ENCODE results near the gene EPB41L1.

Gene EPB41L1

GRCh38 chr20:36155629-36155971 is 1.1 kb downstream of the EPB41L1 start:
- no peak for TF ChIP-seq FOXP2 (optimal IDR thresholded peaks at IDR 0.05; ENCODE audit: borderline replicate concordance, extremely low read depth, extremely low read length, insufficient read depth)

DNA sequence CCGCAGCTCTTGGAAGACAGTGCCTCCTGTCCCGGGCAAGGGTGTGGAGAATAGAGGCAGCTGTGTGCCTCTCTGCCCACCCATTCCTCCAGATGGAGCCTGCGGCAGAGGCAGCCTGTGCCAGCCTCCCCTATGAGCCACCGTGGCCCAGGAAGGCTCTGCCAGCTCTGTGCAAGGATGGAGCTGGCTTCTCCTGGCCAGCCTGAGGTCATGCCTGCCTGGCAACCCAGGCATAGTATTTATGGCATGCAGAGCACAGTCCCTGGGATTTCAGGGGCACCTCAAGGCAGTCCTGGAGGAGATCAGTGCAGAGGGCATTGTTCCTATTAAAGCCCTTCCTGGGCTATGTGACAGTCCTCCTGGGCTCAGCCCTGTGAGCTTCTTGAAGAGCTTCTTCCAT is 1.5 kb downstream of the EPB41L1 start:
- no peak for TF ChIP-seq POLR2AphosphoS5 (IDR thresholded peaks at IDR 0.05; ENCODE audit: low read depth, low read length)
- TF ChIP-seq TAF1 (IDR thresholded peaks at IDR 0.05; ENCODE audit: borderline replicate concordance, insufficient read depth, low read length): no peak
- no peak for TF ChIP-seq REST (IDR thresholded peaks at IDR 0.05; ENCODE audit: insufficient read depth in 1 of 2, low read depth in 2 of 2, low read length in 2 of 2)
- TF ChIP-seq SIN3A (IDR thresholded peaks at IDR 0.05; ENCODE audit: borderline replicate concordance, insufficient read depth, low read length): no peak
- TF ChIP-seq FOXP2 (optimal IDR thresholded peaks at IDR 0.05; ENCODE audit: borderline replicate concordance, extremely low read depth, extremely low read length, insufficient read depth): no peak

DNA sequence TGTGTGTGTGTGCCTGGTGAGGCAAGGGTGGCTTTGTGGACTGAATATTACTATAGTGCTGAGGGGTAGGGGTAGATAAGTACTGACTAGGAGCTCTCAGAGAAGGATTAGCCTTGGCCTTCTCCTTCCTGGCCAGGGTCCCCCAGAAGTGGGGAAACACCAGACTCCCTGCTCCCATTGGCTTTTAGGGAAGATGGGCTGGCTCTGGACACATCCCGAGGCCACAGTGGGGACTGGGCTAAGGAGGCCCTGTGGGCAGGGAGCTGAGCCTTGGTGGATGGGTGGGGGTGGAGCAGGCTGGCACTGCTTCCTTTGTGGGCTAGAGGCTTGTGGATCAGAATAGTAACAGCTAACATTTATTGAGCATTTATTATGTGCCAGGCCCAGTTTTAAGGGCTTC is 3.1 kb downstream of the EPB41L1 start:
- no peak for TF ChIP-seq REST (IDR thresholded peaks at IDR 0.05; ENCODE audit: insufficient read depth in 1 of 2, low read depth in 2 of 2, low read length in 2 of 2)
- no peak for TF ChIP-seq TAF1 (IDR thresholded peaks at IDR 0.05; ENCODE audit: borderline replicate concordance, insufficient read depth, low read length)
- TF ChIP-seq SIN3A (IDR thresholded peaks at IDR 0.05; ENCODE audit: borderline replicate concordance, insufficient read depth, low read length): no peak
- TF ChIP-seq FOXP2 (optimal IDR thresholded peaks at IDR 0.05; ENCODE audit: borderline replicate concordance, extremely low read depth, extremely low read length, insufficient read depth): no peak
- TF ChIP-seq POLR2AphosphoS5 (IDR thresholded peaks at IDR 0.05; ENCODE audit: low read depth, low read length): no peak

DNA sequence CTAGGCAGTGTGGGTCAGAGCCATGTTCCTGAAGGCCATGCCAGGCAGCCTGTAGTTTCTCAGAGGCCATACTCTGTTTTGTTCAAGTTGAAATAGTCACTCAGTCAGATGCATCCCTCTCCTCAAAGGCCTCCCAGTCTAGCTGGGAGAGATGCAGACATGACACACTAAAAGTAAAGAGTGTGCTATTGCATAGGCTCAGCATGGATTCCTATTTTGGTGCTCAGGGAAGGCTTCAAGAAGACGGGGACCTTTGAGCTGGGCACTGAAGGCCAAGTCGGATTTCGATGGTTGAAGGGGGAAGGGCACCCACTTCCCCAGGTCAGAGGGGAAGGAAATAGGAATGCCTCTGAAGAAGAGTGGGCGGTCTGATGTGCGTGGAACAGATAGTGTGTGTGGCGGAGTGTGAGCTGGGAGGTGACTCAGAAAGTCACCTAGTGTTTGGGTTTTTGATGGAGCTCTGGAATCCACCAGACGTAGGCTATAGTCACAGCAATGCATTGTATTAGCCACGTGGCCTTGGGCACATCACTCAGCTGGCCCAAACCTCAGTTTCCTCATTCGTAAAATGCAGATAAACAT is 3.7 kb downstream of the EPB41L1 start:
- TF ChIP-seq POLR2AphosphoS5 (IDR thresholded peaks at IDR 0.05; ENCODE audit: low read depth, low read length) (no peak), TAF1 (IDR thresholded peaks at IDR 0.05; ENCODE audit: borderline replicate concordance, insufficient read depth, low read length) (no peak), SIN3A (IDR thresholded peaks at IDR 0.05; ENCODE audit: borderline replicate concordance, insufficient read depth, low read length) (no peak), REST (IDR thresholded peaks at IDR 0.05; ENCODE audit: insufficient read depth in 1 of 2, low read depth in 2 of 2, low read length in 2 of 2) (no peak), FOXP2 (optimal IDR thresholded peaks at IDR 0.05; ENCODE audit: borderline replicate concordance, extremely low read depth, extremely low read length, insufficient read depth) (no peak)

GRCh38 chr20:36159833-36160232 is 5.3 kb downstream of the EPB41L1 start:
- TF ChIP-seq TAF1 (IDR thresholded peaks at IDR 0.05; ENCODE audit: borderline replicate concordance, insufficient read depth, low read length): no peak
- no peak for TF ChIP-seq REST (IDR thresholded peaks at IDR 0.05; ENCODE audit: insufficient read depth in 1 of 2, low read depth in 2 of 2, low read length in 2 of 2)
- TF ChIP-seq SIN3A (IDR thresholded peaks at IDR 0.05; ENCODE audit: borderline replicate concordance, insufficient read depth, low read length): no peak
- TF ChIP-seq POLR2AphosphoS5 (IDR thresholded peaks at IDR 0.05; ENCODE audit: low read depth, low read length): no peak
- no peak for TF ChIP-seq FOXP2 (optimal IDR thresholded peaks at IDR 0.05; ENCODE audit: borderline replicate concordance, extremely low read depth, extremely low read length, insufficient read depth)

Measured in PFSK-1 (cell line).